ENCODE results near the gene C4orf50.

C4orf50 gene

DNA sequence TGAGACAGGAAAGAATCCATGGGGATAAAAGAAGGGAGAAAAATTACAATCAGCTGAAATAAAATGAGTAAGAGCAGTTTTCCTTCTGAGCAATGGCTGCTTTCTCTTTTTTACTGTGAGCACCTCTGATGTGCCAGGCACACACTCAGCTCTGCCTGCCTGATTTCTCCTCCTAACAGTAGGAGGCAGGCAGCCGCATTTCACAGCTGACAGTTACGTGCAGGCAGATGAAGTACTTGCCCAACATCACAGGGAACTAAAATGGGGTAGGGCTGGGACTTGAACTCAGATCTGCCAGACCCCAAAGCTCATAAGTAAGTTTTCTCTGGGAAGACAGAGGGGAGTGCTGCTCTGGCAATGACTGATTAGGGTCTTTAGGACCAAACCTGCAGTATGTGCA, 54.6 kb downstream of the C4orf50 start:
- no peak for DNase-seq (ENCODE audit: low read depth in 1 of 2, low spot score in 1 of 2)
- TF ChIP-seq JUND (IDR thresholded peaks at IDR 0.05; ENCODE audit: low read depth) = no peak
- in situ Hi-C loops (cut with HindIII; ENCODE audit: low pct_unique_long_range_greater_than_20kb, low sequenced_read_pairs) = no loop called here

DNA sequence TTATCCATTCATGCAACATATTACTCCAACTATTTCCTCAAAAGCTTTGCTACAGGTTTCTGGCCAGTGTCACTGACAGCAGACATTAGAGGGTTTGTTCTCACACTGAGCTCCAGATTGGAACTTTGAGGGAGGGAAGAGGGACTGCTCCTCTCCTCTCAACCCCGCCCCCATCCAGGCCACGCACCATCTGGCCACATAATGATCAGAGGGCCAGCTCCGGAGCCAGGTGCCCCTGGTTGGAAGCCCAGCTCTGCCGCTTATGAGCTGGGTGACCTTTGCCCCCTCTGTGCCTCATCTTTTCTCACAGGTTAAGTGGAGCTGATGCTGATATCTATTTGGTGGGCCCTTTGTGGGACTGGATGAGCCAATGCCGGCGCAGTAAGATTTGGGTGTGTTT, 55.8 kb downstream of the C4orf50 start:
- in situ Hi-C loops (cut with HindIII; ENCODE audit: low pct_unique_long_range_greater_than_20kb, low sequenced_read_pairs) = no loop called here
- no peak for TF ChIP-seq JUND (IDR thresholded peaks at IDR 0.05; ENCODE audit: low read depth)
- no peak for DNase-seq (ENCODE audit: low read depth in 1 of 2, low spot score in 1 of 2)

DNA sequence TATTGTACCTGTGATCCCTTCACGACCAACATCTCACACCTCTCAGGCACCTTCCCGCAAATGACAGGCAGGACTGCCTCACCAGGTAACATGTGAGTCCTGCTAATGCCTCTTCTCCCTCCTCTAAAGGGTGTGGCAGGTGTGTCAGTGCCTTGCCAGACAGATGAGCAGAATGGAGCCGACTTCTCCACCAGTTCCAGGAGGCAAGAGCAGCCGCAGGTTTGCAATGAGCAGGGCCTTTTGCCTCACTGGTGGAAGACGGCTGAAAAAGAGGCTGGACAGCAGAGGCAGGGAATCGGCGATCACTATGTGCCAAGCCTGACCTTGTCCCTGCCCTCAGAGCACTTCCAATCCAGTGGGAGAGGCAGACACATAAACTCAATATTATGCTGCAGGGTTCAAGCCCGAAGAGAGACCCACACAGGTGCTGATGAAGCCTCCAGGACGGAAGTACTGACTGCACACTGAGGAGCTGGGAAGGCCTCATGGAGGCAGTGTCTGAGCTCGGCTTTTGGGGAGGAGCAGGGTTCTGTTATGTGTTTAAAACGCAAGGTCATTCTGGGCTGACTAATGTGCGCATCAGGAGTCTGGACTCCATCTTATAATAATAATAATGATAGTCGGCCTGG, 57.9 kb downstream of the C4orf50 start:
- in situ Hi-C loops (cut with HindIII; ENCODE audit: low pct_unique_long_range_greater_than_20kb, low sequenced_read_pairs) = no loop called here
- no peak for TF ChIP-seq JUND (IDR thresholded peaks at IDR 0.05; ENCODE audit: low read depth)
- DNase-seq (ENCODE audit: low read depth in 1 of 2, low spot score in 1 of 2) = no peak

DNA sequence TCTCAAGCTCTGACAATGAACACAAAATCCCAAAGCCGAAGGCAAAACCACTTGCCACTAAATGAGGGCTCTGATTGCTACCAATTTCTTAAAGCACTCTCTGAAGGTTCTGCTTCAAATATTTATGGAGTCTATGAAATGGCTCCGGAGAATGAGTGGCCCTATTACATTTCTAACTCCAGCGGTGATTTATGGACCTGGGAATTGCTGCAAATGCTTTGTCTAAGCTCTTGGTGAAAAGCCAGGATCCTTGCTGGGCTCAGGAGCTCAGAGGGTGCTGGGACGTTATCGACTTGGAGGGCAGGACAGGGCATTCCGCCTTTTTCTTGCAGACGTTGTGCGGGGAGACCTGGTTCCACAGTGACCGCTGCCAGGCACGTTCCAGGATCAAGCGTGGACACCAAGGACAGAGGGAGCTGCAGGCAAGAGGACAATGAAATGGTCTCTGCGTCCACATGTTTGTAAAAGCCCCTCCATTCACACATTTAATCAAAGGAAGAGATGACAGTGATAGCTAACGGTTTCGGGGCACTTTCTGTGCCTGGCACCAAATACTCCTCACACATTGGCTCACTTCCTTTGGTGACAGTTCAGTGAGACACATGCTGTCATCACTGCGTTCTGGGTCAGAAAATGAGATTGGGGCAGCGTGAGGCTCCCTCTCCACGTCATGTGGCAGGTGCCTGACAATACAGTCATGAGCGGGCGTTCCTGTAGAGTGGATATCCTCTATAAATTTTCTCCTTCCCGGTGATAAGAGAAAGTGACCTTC, 58.8 kb downstream of the C4orf50 start:
- TF ChIP-seq JUND (IDR thresholded peaks at IDR 0.05; ENCODE audit: low read depth) = no peak
- in situ Hi-C loops (cut with HindIII; ENCODE audit: low pct_unique_long_range_greater_than_20kb, low sequenced_read_pairs) = no loop called here
- no peak for DNase-seq (ENCODE audit: low read depth in 1 of 2, low spot score in 1 of 2)

DNA sequence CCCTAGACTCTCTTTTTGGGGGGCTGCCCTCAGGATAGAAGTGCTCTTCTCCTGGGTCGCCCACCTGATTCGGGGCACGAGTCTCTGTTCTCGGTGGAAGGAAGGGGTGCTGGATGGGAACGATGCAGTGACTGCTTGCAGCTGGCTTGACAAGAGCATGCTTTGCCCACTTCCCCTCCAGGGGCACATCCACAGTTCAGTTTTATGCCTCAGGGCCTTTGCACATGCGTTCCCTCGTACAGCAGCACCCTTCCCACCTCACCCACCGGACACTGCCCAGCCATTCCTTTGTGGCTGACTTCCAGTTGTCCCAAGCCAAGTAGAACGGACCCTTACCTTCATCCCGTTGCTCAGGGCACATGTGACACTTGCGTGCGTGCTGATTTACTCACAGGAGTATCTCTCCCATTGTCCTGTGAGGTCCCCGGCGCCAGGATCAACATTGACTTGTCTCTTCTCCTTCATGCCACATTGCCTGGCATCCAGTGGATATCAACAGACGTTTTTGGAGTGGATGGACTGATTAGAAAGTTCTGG, 60.0 kb downstream of the C4orf50 start:
- in situ Hi-C loops (cut with HindIII; ENCODE audit: low pct_unique_long_range_greater_than_20kb, low sequenced_read_pairs) = no loop called here
- no peak for DNase-seq (ENCODE audit: low read depth in 1 of 2, low spot score in 1 of 2)
- no peak for TF ChIP-seq JUND (IDR thresholded peaks at IDR 0.05; ENCODE audit: low read depth)

DNA sequence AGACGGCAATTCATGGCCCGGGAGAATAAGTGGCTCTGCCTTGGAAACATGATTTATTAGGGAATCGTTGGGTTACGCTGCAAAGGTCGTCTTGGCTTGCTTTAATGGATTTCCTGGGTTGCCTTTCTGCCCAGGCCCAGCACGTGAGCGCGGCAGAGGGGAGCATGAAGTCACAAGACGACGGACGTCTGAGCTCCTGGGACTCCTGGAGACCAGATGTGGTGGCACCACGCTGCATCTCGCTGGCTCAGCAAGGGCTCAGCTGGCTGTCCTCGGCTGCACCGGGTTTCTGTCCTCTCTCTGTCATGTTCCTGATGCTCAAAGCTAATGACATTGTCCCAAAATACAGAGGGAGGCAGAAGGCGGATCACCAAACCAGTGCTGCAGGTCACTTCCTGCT, 61.2 kb downstream of the C4orf50 start:
- in situ Hi-C loops (cut with HindIII; ENCODE audit: low pct_unique_long_range_greater_than_20kb, low sequenced_read_pairs) = no loop called here
- peak in 1 of 2 experiments; percentile 24 for DNase-seq (ENCODE audit: low read depth in 1 of 2, low spot score in 1 of 2)
- TF ChIP-seq JUND (IDR thresholded peaks at IDR 0.05; ENCODE audit: low read depth) = no peak

DNA sequence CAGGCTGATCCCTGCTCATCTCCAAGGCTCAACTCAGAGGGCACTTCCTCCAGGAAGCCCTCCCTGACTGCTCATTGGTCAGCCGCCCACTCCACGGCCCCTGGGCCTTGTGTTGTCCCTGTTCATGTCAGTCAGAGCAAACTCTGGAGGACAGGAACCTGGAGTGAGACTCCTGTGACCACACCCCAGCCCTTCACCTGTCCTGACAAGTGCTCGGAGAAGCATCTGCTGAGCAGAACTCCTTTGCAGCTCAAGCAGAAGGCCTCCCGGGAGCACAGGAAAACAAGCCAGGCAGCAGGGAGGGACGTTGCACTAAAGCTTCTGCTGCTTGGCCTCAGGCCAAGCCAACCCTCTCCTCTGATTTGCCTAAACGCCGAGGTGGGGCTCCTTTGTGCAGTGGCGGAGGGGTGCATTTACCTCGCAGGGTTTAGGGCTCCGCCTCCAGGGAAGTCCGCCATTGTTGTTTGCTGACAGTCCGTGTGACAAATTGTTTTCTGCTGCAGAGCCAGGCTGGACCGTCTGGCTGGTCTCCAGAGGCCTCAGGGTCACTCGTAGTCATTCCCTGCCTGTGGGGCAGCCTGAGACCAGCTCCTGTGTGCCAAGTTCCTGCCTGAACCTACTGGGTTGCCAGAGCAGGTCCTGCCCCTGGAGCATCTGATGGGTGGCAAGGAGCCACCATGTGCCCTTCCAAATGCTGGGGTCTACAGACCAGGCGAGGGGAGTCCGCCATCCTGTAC, 61.8 kb downstream of the C4orf50 start:
- DNase-seq (ENCODE audit: low read depth in 1 of 2, low spot score in 1 of 2) = peak in 1 of 2 experiments; percentile 30
- in situ Hi-C loops (cut with HindIII; ENCODE audit: low pct_unique_long_range_greater_than_20kb, low sequenced_read_pairs) = no loop called here
- no peak for TF ChIP-seq JUND (IDR thresholded peaks at IDR 0.05; ENCODE audit: low read depth)

DNA sequence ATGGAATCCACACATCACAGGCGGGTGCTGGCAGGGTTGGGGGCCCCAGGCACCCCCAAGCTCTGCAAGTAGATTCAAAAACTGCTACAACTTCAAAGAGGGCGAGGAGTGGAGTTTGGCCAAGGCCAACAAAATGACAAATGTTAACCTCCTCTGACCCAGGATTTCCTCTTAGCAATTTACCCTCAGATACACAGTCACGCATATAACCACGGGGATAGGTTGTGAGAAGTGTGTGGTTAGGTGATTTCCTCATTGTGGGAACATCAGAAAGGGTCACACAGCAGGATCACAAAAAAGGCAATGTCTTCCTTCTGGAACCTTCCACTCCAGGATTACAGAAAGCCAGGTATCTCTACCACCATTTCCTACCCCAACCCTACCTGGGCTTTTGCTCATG, 62.4 kb downstream of the C4orf50 start:
- in situ Hi-C loops (cut with HindIII; ENCODE audit: low pct_unique_long_range_greater_than_20kb, low sequenced_read_pairs) = no loop called here
- no peak for TF ChIP-seq JUND (IDR thresholded peaks at IDR 0.05; ENCODE audit: low read depth)
- no peak for DNase-seq (ENCODE audit: low read depth in 1 of 2, low spot score in 1 of 2)

DNA sequence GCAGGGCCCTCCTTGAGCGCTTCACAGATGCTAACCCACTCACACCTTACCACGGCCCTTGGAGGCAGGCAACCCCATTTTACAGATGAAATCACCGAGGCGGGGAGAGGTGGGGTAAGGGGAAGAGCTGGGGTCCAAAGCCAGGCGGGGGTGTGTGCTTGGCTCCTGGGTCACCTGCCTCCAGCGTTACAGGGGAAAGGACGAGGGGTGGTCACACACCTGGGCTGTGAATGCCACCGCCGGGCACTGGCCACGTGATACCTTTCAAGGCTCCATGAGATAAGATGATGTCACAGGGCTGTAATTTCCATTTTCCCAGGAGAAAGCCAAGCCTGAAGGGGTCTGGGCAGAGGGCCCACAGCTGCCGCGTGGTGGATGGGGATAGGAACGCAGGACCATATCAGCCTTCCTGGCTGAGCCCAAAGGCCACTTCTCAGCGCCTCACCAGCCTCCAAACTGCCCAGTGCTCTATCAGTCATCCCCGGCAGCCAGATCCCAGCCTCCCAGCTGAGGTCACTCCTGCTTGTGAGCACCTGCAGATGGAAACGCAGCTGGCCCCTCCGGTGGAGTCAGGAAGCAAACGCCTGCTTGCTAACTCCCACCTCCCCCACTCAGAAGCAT, 62.9 kb downstream of the C4orf50 start:
- no peak for DNase-seq (ENCODE audit: low read depth in 1 of 2, low spot score in 1 of 2)
- TF ChIP-seq JUND (IDR thresholded peaks at IDR 0.05; ENCODE audit: low read depth) = no peak
- in situ Hi-C loops (cut with HindIII; ENCODE audit: low pct_unique_long_range_greater_than_20kb, low sequenced_read_pairs) = no loop called here

DNA sequence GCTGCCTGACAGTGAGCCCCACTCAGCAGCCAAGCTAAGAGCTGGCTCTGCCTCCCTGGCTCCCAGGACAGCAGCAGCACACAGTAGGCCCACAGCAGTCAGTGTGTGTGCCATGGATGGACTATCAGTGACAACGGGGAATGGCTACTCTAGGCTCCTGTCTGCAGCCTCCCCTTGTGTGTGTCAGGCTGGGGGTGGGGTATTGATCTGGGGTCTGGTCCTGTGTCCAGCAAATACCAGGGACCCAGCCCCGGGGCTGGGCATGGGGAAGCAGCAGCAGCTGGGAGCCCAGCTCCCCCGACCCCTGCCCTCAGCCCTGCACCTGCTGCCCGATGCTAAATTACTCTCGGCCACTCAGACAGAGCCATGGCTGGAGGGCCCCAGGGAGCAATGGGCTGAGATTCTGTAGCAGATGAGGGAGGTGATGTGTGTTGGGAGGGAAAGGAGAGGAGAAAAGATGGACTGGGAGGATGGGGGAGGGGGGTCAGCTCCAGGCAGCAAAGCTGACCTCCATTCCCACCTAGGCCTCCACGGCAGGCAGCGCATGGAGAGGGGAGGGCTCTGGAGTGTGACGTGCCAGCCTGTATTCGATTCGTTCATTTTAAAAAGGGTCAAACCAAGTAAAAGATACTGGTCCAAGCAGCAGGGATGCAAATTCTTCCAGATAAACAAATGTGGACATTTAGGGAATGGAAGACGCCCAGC, 64.0 kb downstream of the C4orf50 start:
- TF ChIP-seq JUND (IDR thresholded peaks at IDR 0.05; ENCODE audit: low read depth) = no peak
- DNase-seq (ENCODE audit: low read depth in 1 of 2, low spot score in 1 of 2) = no peak
- in situ Hi-C loops (cut with HindIII; ENCODE audit: low pct_unique_long_range_greater_than_20kb, low sequenced_read_pairs) = no loop called here

DNA sequence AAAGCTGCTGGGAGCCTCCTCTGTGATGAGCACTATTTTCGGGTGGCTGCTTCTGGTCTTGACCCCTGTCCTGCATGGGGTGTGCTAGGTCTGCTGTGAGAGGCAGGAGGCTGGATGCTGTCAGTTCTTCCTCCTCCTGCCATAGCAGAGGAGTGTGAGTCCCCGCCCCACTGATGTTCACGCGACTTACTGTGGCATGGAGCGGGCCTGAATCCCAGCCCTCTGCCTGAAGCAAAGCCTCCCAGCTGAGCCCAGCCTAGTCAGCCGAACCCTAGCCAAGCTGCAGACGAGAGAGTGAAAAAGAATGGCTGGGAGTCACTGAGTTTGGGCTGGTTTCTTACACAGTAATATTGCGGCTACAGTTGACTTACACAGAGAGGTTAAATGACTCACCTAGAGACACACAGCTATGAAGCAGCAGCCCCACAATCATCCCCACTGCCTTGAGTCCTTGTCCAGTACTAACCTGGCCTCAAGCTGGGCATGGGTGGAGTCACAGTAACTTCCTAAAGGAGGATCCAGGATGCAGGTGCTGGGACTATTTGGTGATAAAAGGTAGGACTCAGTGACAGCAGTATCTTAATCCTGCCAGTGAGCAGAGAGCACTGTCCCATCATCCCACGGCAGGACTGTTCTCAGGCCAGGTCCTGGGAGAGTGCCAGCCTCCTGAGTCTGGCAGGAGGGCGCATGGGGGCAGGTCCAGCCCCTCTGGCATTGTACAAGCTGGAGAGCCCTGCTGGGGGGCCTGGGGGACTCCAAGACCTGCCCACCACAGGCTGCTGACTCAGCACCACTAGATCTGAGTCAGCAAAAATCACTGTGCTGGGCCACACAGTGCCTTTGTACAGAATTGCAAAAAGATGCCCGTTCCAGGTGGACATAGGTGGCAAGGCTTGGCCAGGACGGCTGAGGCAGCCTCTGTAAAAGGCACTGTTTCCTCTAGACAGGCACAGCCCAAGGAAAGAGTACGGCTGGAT, 65.0 kb downstream of the C4orf50 start:
- in situ Hi-C loops (cut with HindIII; ENCODE audit: low pct_unique_long_range_greater_than_20kb, low sequenced_read_pairs) = no loop called here
- no peak for TF ChIP-seq JUND (IDR thresholded peaks at IDR 0.05; ENCODE audit: low read depth)
- no peak for DNase-seq (ENCODE audit: low read depth in 1 of 2, low spot score in 1 of 2)
